HG03469 (cell line): ENCODE data around the gene SIAH1.
"Not testable (repeated sequence)": the region's sequence is repeated elsewhere in the genome, so short reads cannot be mapped to it uniquely, and the experiment has no call there.

Experiments
- ATAC-seq: cut with Tn5 transposase; IDR thresholded peaks from one replicate; pipeline ENCODE4 v1.9.1; 2021; ENCODE audit warnings: mild to moderate bottlenecking, moderate library complexity, moderate number of reproducible peaks; ENCODE audit not compliant: unreplicated experiment

Gene SIAH1

GRCh38 chr16:48385253-48386150 lies at the start of gene SIAH1:
TSS of gene SIAH1 (minus strand) at chr16:48385413. CDS start at chr16:48362428, 22,985 bp downstream.
- ATAC-seq, result peak; percentile 40

- ATAC-seq, result no peak
These were observed 49.6 kb upstream of the SIAH1 start for GRCh38 chr16:48434653-48435317.

- no peak for ATAC-seq
These were observed 48.8 kb upstream of the SIAH1 start for GRCh38 chr16:48433850-48434530.

GRCh38 chr16:48433116-48433849 lies 48.1 kb upstream of the SIAH1 start:
- no peak for ATAC-seq

GRCh38 chr16:48432136-48432535 lies 46.9 kb upstream of the SIAH1 start:
- ATAC-seq, result peak; percentile 67

- no peak for ATAC-seq
These were observed 45.7 kb upstream of the SIAH1 start for GRCh38 chr16:48430890-48431289.

- no peak for ATAC-seq
These were observed 41.3 kb upstream of the SIAH1 start for GRCh38 chr16:48426244-48427141.

GRCh38 chr16:48422537-48422936 lies 37.3 kb upstream of the SIAH1 start:
- no peak for ATAC-seq

GRCh38 chr16:48421741-48422140 lies 36.5 kb upstream of the SIAH1 start:
- no peak for ATAC-seq

GRCh38 chr16:48420437-48420836 lies 35.2 kb upstream of the SIAH1 start:
- no peak for ATAC-seq

GRCh38 chr16:48416617-48417016 lies 31.4 kb upstream of the SIAH1 start:
- not testable (repeated sequence) for ATAC-seq

GRCh38 chr16:48413272-48413671 lies 28.1 kb upstream of the SIAH1 start:
- ATAC-seq, result no peak

- no peak for ATAC-seq
These were observed 24.8 kb upstream of the SIAH1 start for GRCh38 chr16:48409839-48410632.

GRCh38 chr16:48408688-48409087 lies 23.5 kb upstream of the SIAH1 start:
- ATAC-seq, result no peak

GRCh38 chr16:48405907-48406306 lies 20.7 kb upstream of the SIAH1 start:
- ATAC-seq, result no peak

- ATAC-seq, result no peak
These were observed 19.9 kb upstream of the SIAH1 start for GRCh38 chr16:48405153-48405552.

GRCh38 chr16:48402547-48402946 lies 17.3 kb upstream of the SIAH1 start:
- ATAC-seq, result not testable (repeated sequence)

- no peak for ATAC-seq
These were observed 10.2 kb upstream of the SIAH1 start for GRCh38 chr16:48395375-48395774.

GRCh38 chr16:48394355-48394703 lies 9.1 kb upstream of the SIAH1 start:
- ATAC-seq, result no peak
